Measurements from ENCODE around the gene PPP1R9B.
A peak's percentile ranks its signal among the peaks of the same experiment; 100 is the strongest.

PPP1R9B gene

GRCh38 chr17:50171371-50172071 lies 21.0 kb upstream of the PPP1R9B start:
- DNase-seq = no peak

GRCh38 chr17:50170662-50171370 lies 20.3 kb upstream of the PPP1R9B start:
- DNase-seq = no peak

GRCh38 chr17:50169881-50170459 lies 19.5 kb upstream of the PPP1R9B start:
- no peak for DNase-seq

GRCh38 chr17:50169121-50169764 lies 18.8 kb upstream of the PPP1R9B start:
- DNase-seq = peak; percentile 59

- no peak for DNase-seq
These were observed 17.8 kb upstream of the PPP1R9B start for GRCh38 chr17:50168319-50168718.

GRCh38 chr17:50167371-50167770 lies 16.9 kb upstream of the PPP1R9B start:
- DNase-seq = no peak

GRCh38 chr17:50166518-50167181 lies 16.2 kb upstream of the PPP1R9B start:
- no peak for DNase-seq

GRCh38 chr17:50165867-50166517 lies 15.5 kb upstream of the PPP1R9B start, which contains the start of gene SGCA:
TSS of gene SGCA (plus strand) at chr17:50166005. CDS start at chr17:50166041, 36 bp downstream.
- DNase-seq = no peak

GRCh38 chr17:50165466-50165865 lies 15.0 kb upstream of the PPP1R9B start:
- no peak for DNase-seq

GRCh38 chr17:50165066-50165465 lies 14.6 kb upstream of the PPP1R9B start:
- DNase-seq = no peak

GRCh38 chr17:50164697-50164988 lies 14.2 kb upstream of the PPP1R9B start:
- DNase-seq = no peak

GRCh38 chr17:50163843-50164696 lies 13.6 kb upstream of the PPP1R9B start:
- DNase-seq = no peak

- DNase-seq = no peak
These were observed 12.2 kb upstream of the PPP1R9B start for GRCh38 chr17:50162466-50163254.

- DNase-seq = no peak
These were observed 11.4 kb upstream of the PPP1R9B start for GRCh38 chr17:50161911-50162288.

- DNase-seq = peak; percentile 95
These were observed 10.8 kb upstream of the PPP1R9B start for GRCh38 chr17:50161023-50161910.

- DNase-seq = no peak
These were observed 7.4 kb upstream of the PPP1R9B start for GRCh38 chr17:50157891-50158290.

GRCh38 chr17:50155115-50155819 lies 4.8 kb upstream of the PPP1R9B start:
- no peak for DNase-seq

GRCh38 chr17:50154604-50155003 lies 4.1 kb upstream of the PPP1R9B start:
- DNase-seq = no peak
